Choroid plexus epithelial cell (primary cell): ENCODE data around the gene PDZRN3.
A peak's percentile ranks its signal among the peaks of the same experiment; 100 is the strongest.

Experiments
- DNase-seq: peaks from one replicate; pipeline ENCODE4 v3.0.0-alpha.2; 2010; ENCODE audit warnings: low read depth
- H3K4me3 ChIP-seq: 2 replicates; pipeline ENCODE4 v1.5.1; 2011; ENCODE audit warnings: low read depth, mild to moderate bottlenecking, control low read depth, low read length, moderate library complexity
- CTCF ChIP-seq: conservative IDR thresholded peaks from 2 replicates; pipeline ENCODE4 v1.5.1; 2011; ENCODE audit warnings: low read depth, mild to moderate bottlenecking, control low read depth, inconsistent platforms, low read length, moderate library complexity

PDZRN3 gene

GRCh38 chr3:73403444-73403843, 221.3 kb downstream of the PDZRN3 start:
- DNase-seq: no peak
- no peak overlapping the region for H3K4me3 ChIP-seq
- no peak for TF ChIP-seq CTCF

- no peak for DNase-seq
- no peak for TF ChIP-seq CTCF
- no peak overlapping the region for H3K4me3 ChIP-seq
Observed at GRCh38 chr3:73401616-73402279, 223.0 kb downstream of the PDZRN3 start.

- no peak overlapping the region for H3K4me3 ChIP-seq
- no peak for DNase-seq
- no peak for TF ChIP-seq CTCF
Observed at GRCh38 chr3:73401059-73401458, 223.7 kb downstream of the PDZRN3 start.

- no peak for DNase-seq
- H3K4me3 ChIP-seq: no peak overlapping the region
- TF ChIP-seq CTCF: no peak
Observed at GRCh38 chr3:73399666-73400253, 225.0 kb downstream of the PDZRN3 start.

- DNase-seq: peak; percentile 16
- no peak for TF ChIP-seq CTCF
- H3K4me3 ChIP-seq: no peak overlapping the region
Observed at GRCh38 chr3:73399106-73399505, 225.6 kb downstream of the PDZRN3 start.

GRCh38 chr3:73398084-73398483, 226.7 kb downstream of the PDZRN3 start:
- DNase-seq: no peak
- no peak for TF ChIP-seq CTCF

GRCh38 chr3:73394240-73394639, 230.5 kb downstream of the PDZRN3 start:
- DNase-seq: no peak
- no peak for TF ChIP-seq CTCF
- H3K4me3 ChIP-seq: no peak overlapping the region

More at GRCh38 chr3:73398084-73398483, 226.7 kb downstream of the PDZRN3 start:
- H3K4me3 ChIP-seq: no peak overlapping the region
